SK-N-SH (cell line): ENCODE measurements around the gene SIKE1. TPM values are rescaled to one million over a fixed set of nuclear protein-coding genes. Genes with fewer than 3 reads are reported as not detected.

Source experiments
- ELF1 ChIP-seq: IDR thresholded peaks from 2 replicates; pipeline ENCODE4 v1.4.0; 2012
- EP300 ChIP-seq, 2 experiments: IDR thresholded peaks; 2 replicates each; pipeline versions ENCODE4 v1.4.0 to v1.6.1; 2012; ENCODE audit warnings: borderline replicate concordance in 1 of 2, low read depth in 1 of 2, low read length in 1 of 2
- GABPA ChIP-seq: IDR thresholded peaks from 2 replicates; pipeline ENCODE4 v1.4.0; 2012; ENCODE audit warnings: low read depth, mild to moderate bottlenecking
- GATA2 ChIP-seq: sonication (generic); formaldehyde crosslinking; IDR thresholded peaks from 2 replicates; pipeline ENCODE4 v1.5.0; 2020; ENCODE audit warnings: mild to moderate bottlenecking, missing genetic modification reagents
- JUND ChIP-seq: IDR thresholded peaks from 2 replicates; pipeline ENCODE4 v1.4.0; 2012
- MEF2A ChIP-seq: IDR thresholded peaks from 2 replicates; pipeline ENCODE4 v1.4.0; 2012; ENCODE audit warnings: low read depth, borderline replicate concordance
- NRF1 ChIP-seq: IDR thresholded peaks from 2 replicates; pipeline ENCODE4 v1.6.1; 2012; ENCODE audit warnings: low read depth, mild to moderate bottlenecking, low read length
- POLR2AphosphoS5 ChIP-seq: IDR thresholded peaks from 2 replicates; pipeline ENCODE4 v1.6.1; 2012; ENCODE audit warnings: low read depth, low read length
- RAD21 ChIP-seq: IDR thresholded peaks from 2 replicates; pipeline ENCODE4 v1.6.1; 2012; ENCODE audit warnings: mild to moderate bottlenecking, low read length
- RCOR1 ChIP-seq: fragments of 150-350 bp; IDR thresholded peaks from 2 replicates; pipeline ENCODE4 v1.6.1; 2017; ENCODE audit warnings: antibody characterized with exemption, low read length
- RFX5 ChIP-seq: IDR thresholded peaks from 2 replicates; pipeline ENCODE4 v1.6.1; 2012; ENCODE audit warnings: mild to moderate bottlenecking, improper control_type of control experiment, low read length
- SIN3A ChIP-seq: IDR thresholded peaks from 2 replicates; pipeline ENCODE4 v1.6.1; 2012; ENCODE audit warnings: low read depth, mild to moderate bottlenecking, low read length, moderate library complexity, borderline replicate concordance
- TAF1 ChIP-seq: IDR thresholded peaks from 2 replicates; pipeline ENCODE4 v1.6.1; 2012; ENCODE audit warnings: low read depth, mild to moderate bottlenecking, low read length, moderate library complexity, borderline replicate concordance
- TCF12 ChIP-seq: IDR thresholded peaks from 2 replicates; pipeline ENCODE4 v1.4.0; 2012
- TEAD4 ChIP-seq: IDR thresholded peaks from 2 replicates; pipeline ENCODE4 v1.4.0; 2012; ENCODE audit warnings: mild to moderate bottlenecking, borderline replicate concordance; ENCODE audit not compliant: insufficient read depth
- YY1 ChIP-seq: IDR thresholded peaks from 2 replicates; pipeline ENCODE4 v1.4.0; 2012; ENCODE audit warnings: low read depth, mild to moderate bottlenecking
- polyA plus RNA-seq, 3 experiments: library from polyadenylated mRNA; depleted of rRNA; stranded (reverse); fragments of >200 nt; gene quantifications; 2 replicates each; pipeline ENCODE4 v1.2.3, GENCODE V29; 2012
- TF ChIP-seq, protein P1 (sequence below): IDR thresholded peaks from 2 replicates; pipeline ENCODE4 v1.4.0; 2012; ENCODE audit warnings: low read depth
- TF ChIP-seq, protein P2 (sequence below): fragments of 150-350 bp; IDR thresholded peaks from 2 replicates; pipeline ENCODE4 v1.6.1; 2017; ENCODE audit warnings: antibody characterized with exemption, low read length, low read depth, borderline replicate concordance
- TF ChIP-seq, protein P3 (sequence below): fragments of 150-350 bp; IDR thresholded peaks from 2 replicates; pipeline ENCODE4 v1.6.1; 2016; ENCODE audit warnings: mild to moderate bottlenecking, low read depth, low read length
- TF ChIP-seq, protein P4 (sequence below): IDR thresholded peaks from 2 replicates; pipeline ENCODE4; 2012

The SIKE1 gene
- polyA plus RNA-seq, 1 of the 3 experiments (the other 2 are of a cell fraction): 41.1 TPM

DNA sequence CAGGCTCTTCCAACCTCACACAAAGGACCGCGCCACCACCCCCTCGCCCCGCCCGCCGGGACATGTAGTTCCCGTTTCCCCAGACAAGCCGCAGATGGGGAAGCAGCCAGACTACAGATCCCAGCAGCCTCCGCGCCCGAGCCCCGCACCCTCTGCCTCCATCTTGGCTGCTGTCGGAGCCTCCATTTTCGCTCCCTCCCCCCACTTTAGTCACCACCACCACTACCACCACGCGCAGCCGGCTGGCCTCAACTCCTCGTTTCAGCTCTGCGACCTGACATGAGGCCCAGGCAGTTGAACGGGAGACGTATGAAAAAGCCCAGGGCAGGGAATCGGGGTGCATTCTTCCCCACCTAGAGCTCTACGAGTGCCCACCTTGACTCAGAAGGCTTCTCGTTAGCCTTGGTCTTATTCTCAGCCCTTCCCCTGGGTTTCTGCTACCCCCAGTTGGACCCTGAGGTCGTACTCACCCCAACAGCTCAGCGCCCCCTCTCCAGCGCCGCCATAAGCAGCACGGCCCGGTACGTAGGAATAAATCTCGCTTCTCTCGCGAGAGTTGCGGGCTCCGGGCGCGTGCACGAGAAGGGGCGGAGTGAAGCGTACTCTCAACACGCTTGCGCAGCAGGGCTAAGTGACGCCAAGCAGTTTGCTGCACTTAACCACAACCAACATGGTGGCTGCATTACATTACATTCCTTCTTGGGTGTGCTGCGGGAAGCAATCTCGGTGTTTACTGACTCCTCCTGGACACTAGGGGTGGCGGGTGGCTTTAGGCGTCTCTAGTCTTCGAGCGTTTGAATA lies 22.8 kb downstream of the SIKE1 start, which contains the start of gene CSDE1 (continued):
- TF ChIP-seq GABPA (peak; percentile 24; the same call in 1 of the 2 replicates), TAF1 (peak; percentile 93), GATA2 (CRISPR knock-in tag) (no peak), POLR2AphosphoS5 (peak; percentile 93), RCOR1 (no peak), TEAD4 (0 out of 2 replicates have a peak, but pooled peaks have one; percentile 34), RAD21 (peak; percentile 45), YY1 (peak; percentile 91), MEF2A (no peak), RFX5 (no peak), EP300 (IDR thresholded peaks at IDR 0.05; ENCODE audit: borderline replicate concordance in 1 of 2, low read depth in 1 of 2, low read length in 1 of 2) (0 out of 4 replicates have a peak, but pooled peaks of 1 of the 2 experiments have one; percentile 7), JUND (no peak), ELF1 (peak; percentile 57; the same call in 1 of the 2 replicates), SIN3A (no peak), TCF12 (no peak), NRF1 (peak; percentile 93)
- TF ChIP-seq, protein P1, sequence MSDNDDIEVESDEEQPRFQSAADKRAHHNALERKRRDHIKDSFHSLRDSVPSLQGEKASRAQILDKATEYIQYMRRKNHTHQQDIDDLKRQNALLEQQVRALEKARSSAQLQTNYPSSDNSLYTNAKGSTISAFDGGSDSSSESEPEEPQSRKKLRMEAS: no peak
- TF ChIP-seq, protein P2, sequence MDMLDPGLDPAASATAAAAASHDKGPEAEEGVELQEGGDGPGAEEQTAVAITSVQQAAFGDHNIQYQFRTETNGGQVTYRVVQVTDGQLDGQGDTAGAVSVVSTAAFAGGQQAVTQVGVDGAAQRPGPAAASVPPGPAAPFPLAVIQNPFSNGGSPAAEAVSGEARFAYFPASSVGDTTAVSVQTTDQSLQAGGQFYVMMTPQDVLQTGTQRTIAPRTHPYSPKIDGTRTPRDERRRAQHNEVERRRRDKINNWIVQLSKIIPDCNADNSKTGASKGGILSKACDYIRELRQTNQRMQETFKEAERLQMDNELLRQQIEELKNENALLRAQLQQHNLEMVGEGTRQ: peak; percentile 2; the same call in 1 of the 2 replicates
- TF ChIP-seq, protein P3, sequence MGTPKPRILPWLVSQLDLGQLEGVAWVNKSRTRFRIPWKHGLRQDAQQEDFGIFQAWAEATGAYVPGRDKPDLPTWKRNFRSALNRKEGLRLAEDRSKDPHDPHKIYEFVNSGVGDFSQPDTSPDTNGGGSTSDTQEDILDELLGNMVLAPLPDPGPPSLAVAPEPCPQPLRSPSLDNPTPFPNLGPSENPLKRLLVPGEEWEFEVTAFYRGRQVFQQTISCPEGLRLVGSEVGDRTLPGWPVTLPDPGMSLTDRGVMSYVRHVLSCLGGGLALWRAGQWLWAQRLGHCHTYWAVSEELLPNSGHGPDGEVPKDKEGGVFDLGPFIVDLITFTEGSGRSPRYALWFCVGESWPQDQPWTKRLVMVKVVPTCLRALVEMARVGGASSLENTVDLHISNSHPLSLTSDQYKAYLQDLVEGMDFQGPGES: no peak
- TF ChIP-seq, protein P4, sequence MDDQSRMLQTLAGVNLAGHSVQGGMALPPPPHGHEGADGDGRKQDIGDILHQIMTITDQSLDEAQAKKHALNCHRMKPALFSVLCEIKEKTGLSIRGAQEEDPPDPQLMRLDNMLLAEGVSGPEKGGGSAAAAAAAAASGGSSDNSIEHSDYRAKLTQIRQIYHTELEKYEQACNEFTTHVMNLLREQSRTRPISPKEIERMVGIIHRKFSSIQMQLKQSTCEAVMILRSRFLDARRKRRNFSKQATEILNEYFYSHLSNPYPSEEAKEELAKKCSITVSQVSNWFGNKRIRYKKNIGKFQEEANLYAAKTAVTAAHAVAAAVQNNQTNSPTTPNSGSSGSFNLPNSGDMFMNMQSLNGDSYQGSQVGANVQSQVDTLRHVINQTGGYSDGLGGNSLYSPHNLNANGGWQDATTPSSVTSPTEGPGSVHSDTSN: no peak
